ENCODE data around the gene ERBB4.

GRCh38 chr2:211413746-211414145 is 1124.9 kb downstream of the ERBB4 start:
- TF ChIP-seq CTCF (IDR thresholded peaks at IDR 0.05): no peak
- no peak for TF ChIP-seq POLR2A (IDR thresholded peaks at IDR 0.05)
- no peak for TF ChIP-seq POLR2AphosphoS5 (IDR thresholded peaks at IDR 0.05)
